Activated CD4-positive, alpha-beta T cell treated with anti-CD3 and anti-CD28 coated beads, Interleukin-10, Interleukin-2, amounts not matched to agents 100 ng/mL and 50 ng/mL, durations not matched to agents 16 hours and 8 hours (primary cell): ENCODE results near the gene MAP3K8.
"Not testable (repeated sequence)": the region's sequence is repeated elsewhere in the genome, so short reads cannot be mapped to it uniquely, and the experiment has no call there.

Experiments
- DNase-seq: peaks from one replicate; pipeline ENCODE4 v3.0.0-alpha.2; 2020

The MAP3K8 gene

GRCh38 chr10:30453764-30454527 lies 20.0 kb downstream of the MAP3K8 start:
- no peak for DNase-seq

DNA sequence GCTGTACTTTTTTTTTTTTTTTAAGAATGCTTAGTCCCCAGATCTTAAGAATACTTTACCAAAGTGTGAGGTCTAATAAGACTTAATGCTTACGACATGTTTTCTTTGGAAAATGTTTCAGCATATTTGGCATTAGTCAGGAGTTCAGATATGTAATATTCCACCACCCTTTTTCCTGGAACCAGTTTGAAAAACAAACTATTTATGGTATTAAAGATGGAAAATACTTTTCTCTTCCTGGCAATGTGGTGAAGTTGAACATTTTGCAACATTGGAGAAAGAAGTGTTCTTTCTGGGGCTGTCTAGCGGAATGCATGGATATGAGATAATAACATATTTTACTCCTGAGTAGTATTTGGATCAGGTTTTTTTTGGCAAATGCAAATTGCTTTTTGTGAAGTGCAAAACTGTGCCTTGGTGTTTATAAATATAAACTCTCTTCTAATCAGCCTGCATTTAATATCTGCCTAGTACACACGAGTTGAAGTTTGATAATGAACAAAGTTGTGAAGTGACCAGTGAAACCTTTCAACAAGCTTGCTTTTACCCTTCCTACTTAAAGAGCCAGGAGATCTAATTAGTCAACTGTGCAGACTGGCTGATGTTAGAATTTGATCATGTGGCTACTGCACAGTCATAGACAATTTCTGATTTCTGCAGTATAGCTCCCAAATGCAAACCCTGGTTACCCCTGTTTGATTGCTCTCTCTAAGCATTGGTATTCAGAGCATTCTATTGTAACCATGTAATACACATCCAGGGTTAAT lies 20.9 kb downstream of the MAP3K8 start:
- no peak for DNase-seq

- DNase-seq: peak; percentile 45
Observed at GRCh38 chr10:30455816-30456215, 21.8 kb downstream of the MAP3K8 start.

DNA sequence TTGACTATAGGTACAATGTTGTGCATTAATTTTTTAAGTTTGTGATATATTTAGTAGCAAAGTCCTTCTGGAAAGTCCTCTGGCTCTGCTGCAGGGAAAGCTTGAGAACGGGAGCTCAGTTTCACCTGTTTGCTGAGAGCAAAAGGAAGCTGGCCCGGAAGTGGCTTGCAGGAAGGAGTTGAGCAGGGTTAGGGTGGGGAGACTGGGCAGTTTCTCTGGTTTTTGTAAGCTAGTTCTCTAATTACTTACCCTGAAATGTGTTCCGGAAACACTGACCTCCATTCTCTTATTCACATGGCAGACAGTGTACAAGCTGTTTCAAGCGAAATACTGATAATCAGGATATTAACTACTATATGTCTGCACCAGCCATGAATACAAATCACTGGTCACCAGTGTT lies 22.3 kb downstream of the MAP3K8 start:
- DNase-seq: peak; percentile 67

GRCh38 chr10:30459283-30459682 lies 25.3 kb downstream of the MAP3K8 start:
- DNase-seq: no peak

DNA sequence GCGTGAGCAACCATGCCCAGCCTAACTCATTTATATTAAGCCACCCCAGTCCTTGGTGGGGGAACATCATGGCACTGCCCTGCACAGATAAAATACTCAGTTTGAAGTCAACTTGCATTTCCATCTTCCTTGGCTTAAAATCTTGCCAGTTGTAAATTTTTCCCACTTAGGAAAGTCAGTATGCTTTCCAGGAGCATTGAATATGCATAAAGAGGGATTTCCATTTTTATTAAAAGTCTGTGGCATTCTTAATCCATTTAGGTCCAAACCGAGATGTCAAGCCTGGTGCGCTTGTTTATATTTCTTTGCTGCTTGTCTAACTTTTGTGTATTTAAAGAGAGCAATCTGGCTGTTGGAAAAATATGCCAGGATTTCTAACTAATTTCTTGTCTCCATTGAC lies 26.1 kb downstream of the MAP3K8 start:
- no peak for DNase-seq

DNA sequence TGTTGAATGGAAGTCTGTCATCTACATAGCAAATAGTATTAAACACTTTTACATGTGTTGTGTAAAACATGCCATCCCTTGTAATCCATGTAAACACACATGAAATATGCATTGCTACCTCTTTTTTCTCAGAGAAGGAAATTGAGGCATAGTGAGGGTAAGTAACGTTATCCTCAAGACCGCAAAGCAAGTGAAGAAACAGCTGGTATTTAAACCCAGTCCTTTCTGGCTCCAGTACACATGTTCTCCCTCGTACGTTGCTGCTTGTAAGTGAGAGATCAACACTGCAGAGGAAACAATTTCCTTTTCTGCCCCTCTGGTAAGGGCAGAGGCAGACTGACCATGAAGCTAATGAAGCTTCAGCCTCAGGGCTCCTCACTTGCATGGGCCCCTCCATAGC lies 28.5 kb downstream of the MAP3K8 start:
- no peak for DNase-seq

- peak; percentile 26 for DNase-seq
Observed at GRCh38 chr10:30463944-30464451, 30.0 kb downstream of the MAP3K8 start.

DNA sequence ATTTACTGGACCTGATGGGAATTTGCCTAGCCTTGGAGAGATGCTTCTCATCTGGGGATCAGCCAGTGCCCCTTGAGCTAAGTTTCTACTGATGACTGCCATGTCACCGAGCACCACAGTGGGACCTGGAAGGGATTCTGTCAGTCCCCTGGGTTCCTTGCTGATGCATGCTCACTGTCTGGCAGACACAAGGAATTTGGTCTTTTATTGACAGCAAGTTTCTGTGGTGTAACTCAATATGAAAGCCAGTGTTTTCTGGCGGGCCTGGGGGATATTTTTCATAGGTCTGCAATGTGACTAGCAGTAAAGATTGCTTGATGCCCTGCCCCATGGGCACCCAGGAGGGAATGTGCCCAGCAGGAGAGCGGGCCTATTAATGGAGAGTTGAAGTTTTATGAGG lies 30.7 kb downstream of the MAP3K8 start:
- DNase-seq: no peak

- no peak for DNase-seq
Observed at GRCh38 chr10:30466445-30466844, 32.5 kb downstream of the MAP3K8 start.

DNA sequence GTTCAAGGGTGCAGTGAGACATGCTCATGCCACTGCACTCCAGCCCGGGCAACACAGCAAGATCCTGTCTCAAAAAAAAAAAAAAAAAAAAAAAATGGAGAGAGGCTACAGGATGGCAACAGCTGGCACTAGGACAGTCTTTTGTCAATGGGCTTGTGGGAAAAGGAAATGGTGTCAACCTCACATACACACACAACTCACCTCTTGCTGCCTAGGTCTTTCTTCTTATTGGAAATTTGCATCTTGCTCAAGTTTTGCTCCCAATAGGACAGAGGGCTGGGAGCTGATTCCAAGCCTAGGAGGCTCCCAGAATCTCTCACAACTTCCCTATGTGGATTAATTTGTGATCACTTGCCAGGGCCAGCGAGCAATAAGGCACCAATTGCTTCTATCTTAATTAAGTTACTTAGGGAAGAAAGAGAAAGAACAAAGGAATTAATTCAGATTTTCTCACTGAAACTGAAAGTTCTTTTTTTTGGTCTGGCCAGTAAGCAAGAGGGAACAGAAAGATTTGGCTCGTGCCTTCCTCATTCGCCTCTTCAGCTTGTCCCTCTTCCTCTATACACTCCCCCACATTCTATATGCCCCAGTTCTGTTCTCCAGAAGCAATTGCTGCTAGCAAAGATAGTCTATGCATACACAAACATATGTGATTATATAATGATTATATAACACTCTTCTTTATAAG lies 33.8 kb downstream of the MAP3K8 start:
- no peak for DNase-seq

- DNase-seq: no peak
Observed at GRCh38 chr10:30472414-30473155, 38.6 kb downstream of the MAP3K8 start.

GRCh38 chr10:30475515-30475914 lies 41.5 kb downstream of the MAP3K8 start:
- not testable (repeated sequence) for DNase-seq

GRCh38 chr10:30476511-30477155 lies 42.6 kb downstream of the MAP3K8 start:
- no peak for DNase-seq

DNA sequence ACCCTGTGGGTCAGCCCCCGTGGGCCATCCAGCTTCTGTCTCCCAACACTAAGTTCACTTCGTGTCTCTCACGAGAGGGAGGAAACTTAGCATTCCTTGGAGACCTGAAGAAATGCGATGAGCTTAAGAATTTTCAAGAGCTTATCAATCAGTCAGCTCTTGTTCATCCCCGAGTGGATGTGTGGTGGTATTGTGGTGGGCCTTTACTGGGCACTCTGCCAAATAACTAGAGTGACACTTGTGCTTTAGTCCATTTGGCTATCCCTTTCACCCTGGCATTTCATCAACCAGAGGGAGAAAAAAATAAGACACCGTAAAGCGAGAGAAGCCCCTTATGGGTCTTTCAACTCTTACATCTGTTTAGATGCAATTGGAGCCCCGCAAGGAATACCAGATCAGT lies 45.5 kb downstream of the MAP3K8 start:
- DNase-seq: not testable (repeated sequence)

- DNase-seq: no peak
Observed at GRCh38 chr10:30481603-30482002, 47.6 kb downstream of the MAP3K8 start.

DNA sequence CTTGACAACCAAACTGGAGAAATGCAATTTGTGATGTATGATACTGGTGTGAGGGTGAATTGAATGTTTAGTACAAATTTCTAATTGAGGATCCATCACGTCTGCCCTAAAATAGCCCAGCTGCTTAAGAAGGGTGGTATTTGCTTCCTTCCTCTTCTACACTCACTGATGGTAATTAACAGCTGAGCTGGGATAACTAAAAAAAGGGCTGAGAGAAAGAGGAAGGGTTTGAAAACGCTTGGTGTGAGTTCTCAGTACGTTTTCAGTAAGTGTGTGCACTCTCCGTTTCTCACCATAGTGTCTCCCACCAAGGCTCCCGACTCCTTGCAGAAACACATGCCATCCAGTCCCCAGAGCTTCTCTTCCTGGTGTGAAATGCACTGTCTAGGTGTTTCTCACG lies 54.3 kb downstream of the MAP3K8 start:
- DNase-seq: no peak

DNA sequence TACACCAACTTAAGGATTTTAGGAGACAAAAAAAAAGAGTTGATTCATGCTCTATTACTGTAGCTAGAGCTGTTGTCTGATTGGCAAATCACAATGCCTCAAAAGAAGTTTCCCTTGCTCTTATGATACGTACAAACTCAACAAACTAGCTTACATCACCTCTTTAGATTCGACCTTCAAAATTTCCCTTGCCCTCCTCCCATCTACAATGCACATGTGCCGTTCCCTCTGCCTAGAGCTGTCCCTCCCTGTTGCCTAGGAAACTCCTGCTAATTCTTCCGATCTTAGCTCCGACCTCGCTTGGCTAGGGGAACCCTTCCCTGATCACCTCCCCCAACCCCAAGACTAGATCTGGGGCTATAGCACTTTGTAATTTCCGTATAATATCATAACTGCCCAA lies 55.4 kb downstream of the MAP3K8 start:
- DNase-seq: no peak

- DNase-seq: no peak
Observed at GRCh38 chr10:30490289-30491000, 56.5 kb downstream of the MAP3K8 start.

DNA sequence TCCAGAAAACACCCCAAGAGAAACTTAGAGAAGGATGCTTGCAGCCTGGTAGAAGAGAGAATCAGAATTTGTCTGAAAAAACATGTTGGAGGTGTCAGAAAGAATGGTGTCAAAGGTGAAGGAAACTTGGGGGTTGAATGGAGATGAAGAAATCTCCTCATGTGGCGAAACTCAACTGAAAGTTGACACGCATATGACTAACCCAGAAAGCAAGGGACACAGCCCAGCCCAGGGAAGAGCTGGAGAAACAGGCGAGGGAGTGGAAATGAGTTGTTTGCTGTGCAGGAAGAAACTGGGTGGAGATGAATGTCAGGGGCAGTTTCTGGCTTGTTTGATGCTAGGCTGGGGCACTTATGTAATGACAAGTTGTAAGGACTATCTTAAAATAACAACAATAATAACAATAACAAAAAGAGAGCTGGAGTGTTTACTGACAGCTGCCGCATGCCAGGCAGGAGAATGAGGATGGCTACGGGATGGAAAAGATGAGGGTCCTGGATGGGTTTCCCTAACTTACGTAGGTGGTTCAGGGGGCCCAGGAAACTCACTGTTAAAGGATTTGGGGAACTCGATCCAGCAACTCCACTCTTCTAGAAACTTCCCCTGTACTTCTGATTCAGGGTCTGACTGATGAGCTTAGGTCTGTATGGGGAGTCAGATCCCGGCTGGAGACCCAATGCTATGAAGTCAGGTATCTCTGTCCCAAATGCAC lies 57.4 kb downstream of the MAP3K8 start:
- DNase-seq: no peak
